ENCODE measurements around the gene SDE2.
"Not testable (repeated sequence)": the region's sequence is repeated elsewhere in the genome, so short reads cannot be mapped to it uniquely, and the experiment has no call there.

The SDE2 gene

GRCh38 chr1:226004396-226004795 is 5.3 kb upstream of the SDE2 start:
- DNase-seq, result no peak

GRCh38 chr1:226003502-226004170 is 4.5 kb upstream of the SDE2 start:
- DNase-seq, result no peak

- peak; percentile 17 for DNase-seq
Measured at GRCh38 chr1:226002667-226003501, 3.7 kb upstream of the SDE2 start.

- DNase-seq, result peak; percentile 71
Measured at GRCh38 chr1:226001963-226002666, 3.0 kb upstream of the SDE2 start.

GRCh38 chr1:226001088-226001487 is 1.9 kb upstream of the SDE2 start:
- DNase-seq, result no peak

GRCh38 chr1:226000493-226001081 is 1.4 kb upstream of the SDE2 start:
- peak; percentile 22 for DNase-seq

- peak; percentile 80 for DNase-seq
Measured at GRCh38 chr1:225999912-226000337, 782 bp upstream of the SDE2 start.

- DNase-seq, result no peak
Measured at GRCh38 chr1:225998560-225999226, 450 bp downstream of the SDE2 start.

- peak; percentile 30 for DNase-seq
Measured at GRCh38 chr1:225996946-225997545, 2.1 kb downstream of the SDE2 start.

- DNase-seq, result no peak
Measured at GRCh38 chr1:225995919-225996864, 3.0 kb downstream of the SDE2 start.

GRCh38 chr1:225990705-225991464 is 8.3 kb downstream of the SDE2 start:
- peak; percentile 42 for DNase-seq

GRCh38 chr1:225987491-225988316 is 11.4 kb downstream of the SDE2 start:
- peak; percentile 58 for DNase-seq

GRCh38 chr1:225981714-225982113 is 17.4 kb downstream of the SDE2 start:
- no peak for DNase-seq

- DNase-seq, result no peak
Measured at GRCh38 chr1:225980005-225980836, 18.9 kb downstream of the SDE2 start.

- no peak for DNase-seq
Measured at GRCh38 chr1:225979421-225979820, 19.7 kb downstream of the SDE2 start.

GRCh38 chr1:225977937-225978748 is 21.0 kb downstream of the SDE2 start:
- no peak for DNase-seq

GRCh38 chr1:225975146-225975545 is 24.0 kb downstream of the SDE2 start:
- DNase-seq, result not testable (repeated sequence)
